ENCODE measurements around the gene BMP3.
A peak's percentile ranks its signal among the peaks of the same experiment; 100 is the strongest.

BMP3 gene

DNA sequence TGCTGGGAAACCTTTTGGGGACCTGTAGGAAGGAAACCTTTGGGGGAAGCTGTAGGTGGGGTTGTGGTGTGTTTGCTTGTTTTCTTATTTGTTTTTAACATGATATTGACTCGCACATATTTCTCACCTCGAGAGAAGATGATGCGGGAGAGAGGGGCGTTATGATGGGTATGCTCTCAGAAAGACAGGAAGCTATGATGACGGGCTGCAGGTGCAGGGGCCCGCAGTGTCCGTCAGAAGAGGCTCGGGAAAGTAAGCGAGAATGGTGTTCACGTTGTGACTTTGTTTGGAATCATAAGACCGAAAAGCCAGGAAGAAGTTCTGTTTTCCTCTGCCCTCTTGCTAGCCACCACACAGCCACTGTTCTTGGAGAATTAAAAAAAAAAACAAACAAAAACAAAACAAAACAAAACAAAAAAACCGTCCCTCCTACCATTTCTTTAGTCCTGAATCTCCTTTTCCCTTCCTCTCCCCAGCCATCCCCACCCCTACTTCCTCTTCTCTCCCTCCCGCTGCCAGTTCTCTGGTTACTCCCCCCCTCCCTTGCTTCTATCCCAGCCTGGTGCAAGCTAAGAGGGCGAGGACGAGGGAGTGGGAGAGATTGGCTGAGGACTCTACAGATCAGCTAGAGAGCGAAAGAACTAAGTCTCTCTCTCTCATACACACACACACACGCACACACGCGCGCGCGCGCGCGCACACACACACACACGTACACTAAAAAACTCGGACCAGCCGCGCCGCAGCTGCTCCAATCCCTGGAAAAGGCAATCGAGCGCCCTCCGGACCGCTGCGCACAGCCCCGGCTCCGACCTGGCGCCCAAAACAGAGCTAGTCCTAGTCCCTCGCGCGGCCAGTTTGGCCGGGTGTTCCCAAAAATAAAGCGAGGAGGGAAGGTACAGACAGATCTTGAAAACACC is at the start of gene BMP3:
TSS of gene BMP3 (plus strand) at position 648 of the 920 bp plus-strand sequence. CDS start 577 bp downstream, outside the sequence.
- peak; percentile 13 for DNase-seq (ENCODE audit: low read depth)
- TF ChIP-seq, protein P1, sequence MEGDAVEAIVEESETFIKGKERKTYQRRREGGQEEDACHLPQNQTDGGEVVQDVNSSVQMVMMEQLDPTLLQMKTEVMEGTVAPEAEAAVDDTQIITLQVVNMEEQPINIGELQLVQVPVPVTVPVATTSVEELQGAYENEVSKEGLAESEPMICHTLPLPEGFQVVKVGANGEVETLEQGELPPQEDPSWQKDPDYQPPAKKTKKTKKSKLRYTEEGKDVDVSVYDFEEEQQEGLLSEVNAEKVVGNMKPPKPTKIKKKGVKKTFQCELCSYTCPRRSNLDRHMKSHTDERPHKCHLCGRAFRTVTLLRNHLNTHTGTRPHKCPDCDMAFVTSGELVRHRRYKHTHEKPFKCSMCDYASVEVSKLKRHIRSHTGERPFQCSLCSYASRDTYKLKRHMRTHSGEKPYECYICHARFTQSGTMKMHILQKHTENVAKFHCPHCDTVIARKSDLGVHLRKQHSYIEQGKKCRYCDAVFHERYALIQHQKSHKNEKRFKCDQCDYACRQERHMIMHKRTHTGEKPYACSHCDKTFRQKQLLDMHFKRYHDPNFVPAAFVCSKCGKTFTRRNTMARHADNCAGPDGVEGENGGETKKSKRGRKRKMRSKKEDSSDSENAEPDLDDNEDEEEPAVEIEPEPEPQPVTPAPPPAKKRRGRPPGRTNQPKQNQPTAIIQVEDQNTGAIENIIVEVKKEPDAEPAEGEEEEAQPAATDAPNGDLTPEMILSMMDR (conservative IDR thresholded peaks at IDR 0.05; ENCODE audit: low read depth, low read length) = no peak
- peak within 1 kb of the TSS; percentile 4 for H3K4me3 ChIP-seq (ENCODE audit: low read depth, low read length)

DNA sequence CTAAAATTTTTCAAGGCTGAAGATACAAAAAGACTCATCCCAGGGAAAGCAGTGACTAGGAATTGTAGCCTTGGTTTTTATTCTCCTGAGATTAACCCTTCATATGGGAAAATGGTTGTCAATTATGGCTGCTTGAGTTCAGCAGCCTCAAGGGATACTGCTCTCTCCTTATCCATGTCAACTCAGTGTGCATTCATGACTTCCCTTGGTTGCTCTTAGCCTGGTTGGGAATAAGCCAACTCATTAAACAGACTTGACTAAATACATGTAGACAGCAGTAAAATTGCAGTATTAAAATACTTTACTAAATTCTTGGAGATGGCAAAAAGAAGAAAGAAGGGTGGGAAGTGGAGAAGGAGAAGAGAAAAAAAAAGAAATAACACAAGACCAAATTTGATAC is 44.5 kb upstream of the BMP3 start:
- TF ChIP-seq, protein P1 (conservative IDR thresholded peaks at IDR 0.05; ENCODE audit: low read depth, low read length) = no peak
- no peak overlapping the region for H3K4me3 ChIP-seq (ENCODE audit: low read depth, low read length)
- DNase-seq (ENCODE audit: low read depth) = no peak

DNA sequence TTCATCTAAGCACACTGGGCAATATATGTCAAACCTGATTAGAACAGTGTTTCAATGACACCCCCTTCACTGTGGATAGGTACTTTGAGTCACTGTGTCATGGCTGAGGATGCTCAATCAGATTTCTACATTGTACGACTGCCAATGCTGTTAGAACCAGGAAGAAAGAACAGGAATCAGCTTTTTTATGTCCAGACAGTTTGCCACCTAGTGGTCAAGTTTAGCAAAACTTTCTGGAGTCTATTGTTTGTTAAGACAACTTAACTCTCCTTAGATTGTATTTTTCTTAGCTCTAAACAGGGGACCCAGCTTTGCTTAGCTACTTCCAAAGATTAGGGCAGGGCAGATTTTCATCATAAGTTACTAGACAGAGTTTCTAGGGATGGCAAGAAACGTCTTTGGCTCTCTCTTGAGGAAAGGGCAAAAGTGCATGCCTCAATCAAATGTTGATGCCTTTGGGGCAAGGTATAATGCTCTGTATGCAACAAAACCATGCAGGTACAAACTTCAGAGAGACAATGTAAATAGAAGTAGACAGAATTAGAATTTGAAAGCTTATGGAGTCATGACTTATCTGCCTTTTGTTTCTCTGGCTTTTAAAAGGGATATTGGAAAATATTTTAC is 40.5 kb upstream of the BMP3 start:
- TF ChIP-seq, protein P1 (conservative IDR thresholded peaks at IDR 0.05; ENCODE audit: low read depth, low read length) = peak; percentile 67
- no peak overlapping the region for H3K4me3 ChIP-seq (ENCODE audit: low read depth, low read length)
- DNase-seq (ENCODE audit: low read depth) = peak; percentile 85

GRCh38 chr4:80990851-80991250 is 39.7 kb upstream of the BMP3 start:
- TF ChIP-seq, protein P1 (conservative IDR thresholded peaks at IDR 0.05; ENCODE audit: low read depth, low read length) = no peak
- H3K4me3 ChIP-seq (ENCODE audit: low read depth, low read length) = no peak overlapping the region
- no peak for DNase-seq (ENCODE audit: low read depth)

DNA sequence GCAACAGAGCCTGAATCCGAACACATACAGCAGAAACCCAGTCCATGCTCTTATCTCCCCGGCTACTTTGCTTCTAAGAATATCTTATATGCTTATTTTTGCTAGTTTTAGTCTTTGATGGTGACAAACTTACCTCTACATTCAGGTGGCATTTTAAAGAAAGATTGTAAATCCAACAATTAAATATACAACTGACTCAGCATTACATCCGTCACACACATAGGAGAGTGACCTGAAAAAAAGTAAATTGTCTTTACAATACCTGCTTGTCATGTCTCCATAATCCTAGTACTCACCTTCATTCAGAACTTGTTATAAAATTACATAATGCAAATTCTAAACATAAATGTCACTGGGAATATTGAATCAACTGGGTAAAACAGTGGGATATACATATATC is 30.6 kb upstream of the BMP3 start:
- H3K4me3 ChIP-seq (ENCODE audit: low read depth, low read length) = no peak overlapping the region
- TF ChIP-seq, protein P1 (conservative IDR thresholded peaks at IDR 0.05; ENCODE audit: low read depth, low read length) = no peak
- DNase-seq (ENCODE audit: low read depth) = no peak

GRCh38 chr4:81003597-81004111 is 26.9 kb upstream of the BMP3 start:
- DNase-seq (ENCODE audit: low read depth) = no peak
- H3K4me3 ChIP-seq (ENCODE audit: low read depth, low read length) = no peak overlapping the region
- TF ChIP-seq, protein P1 (conservative IDR thresholded peaks at IDR 0.05; ENCODE audit: low read depth, low read length) = no peak

Measured in choroid plexus epithelial cell (primary cell).